GM23338 (cell line): ENCODE data around the gene EXOC6. TPM values are rescaled to one million over a fixed set of nuclear protein-coding genes. Genes with fewer than 3 reads are reported as not detected.

Experiments
- ATAC-seq: fragments of 200-7000 bp; cut with Tn5 transposase; 3 replicates; pipeline ENCODE4 v1.9.1; 2020
- DNase-seq: peaks from one replicate; pipeline ENCODE4 v3.0.0-alpha.2; 2015; ENCODE audit warnings: low spot score
- H2AFZ ChIP-seq: fragments of 200-600 bp; sonication (generic); 2 replicates; pipeline ENCODE4 v1.8.0; 2016; ENCODE audit warnings: antibody characterized with exemption, mild to moderate bottlenecking, moderate library complexity
- H3F3A ChIP-seq: fragments of 200-600 bp; sonication (generic); replicated peaks from 2 replicates; pipeline ENCODE4 v1.8.0; 2017; ENCODE audit warnings: antibody characterized with exemption, mixed run types, low read depth
- H3K27ac ChIP-seq: fragments of 200-600 bp; sonication (generic); 2 replicates; pipeline ENCODE4 v1.6.1; 2016; ENCODE audit warnings: low read depth
- H3K27me3 ChIP-seq: fragments of 200-600 bp; sonication (generic); 2 replicates; pipeline ENCODE4 v1.8.0; 2016; ENCODE audit warnings: mild to moderate bottlenecking, mixed run types, moderate library complexity; ENCODE audit not compliant: insufficient read depth
- H3K36me3 ChIP-seq: fragments of 200-600 bp; sonication (generic); 2 replicates; pipeline ENCODE4 v1.8.0; 2016; ENCODE audit warnings: mild to moderate bottlenecking; ENCODE audit not compliant: insufficient read depth
- H3K4me1 ChIP-seq: fragments of 200-600 bp; sonication (generic); 2 replicates; pipeline ENCODE4 v1.8.0; 2016; ENCODE audit warnings: mild to moderate bottlenecking, moderate library complexity; ENCODE audit not compliant: insufficient read depth
- H3K4me2 ChIP-seq: fragments of 200-600 bp; sonication (generic); 2 replicates; pipeline ENCODE4 v1.7.1; 2017; ENCODE audit warnings: mixed run types
- H3K4me3 ChIP-seq: fragments of 200-600 bp; sonication (generic); 2 replicates; pipeline ENCODE4 v1.6.1; 2016; ENCODE audit warnings: mixed run types
- H3K79me2 ChIP-seq: fragments of 200-600 bp; sonication (generic); replicated peaks from 2 replicates; pipeline ENCODE4 v1.8.0; 2017; ENCODE audit warnings: mild to moderate bottlenecking; ENCODE audit not compliant: insufficient read depth
- H3K9me2 ChIP-seq: fragments of 200-600 bp; sonication (generic); 2 replicates; pipeline ENCODE4 v1.8.0; 2017; ENCODE audit not compliant: insufficient read depth
- H4K20me1 ChIP-seq: fragments of 200-600 bp; sonication (generic); replicated peaks from 2 replicates; pipeline ENCODE4 v1.8.0; 2017; ENCODE audit warnings: mild to moderate bottlenecking; ENCODE audit not compliant: insufficient read depth
- H3K27ac Mint-ChIP-seq: 2 replicates; pipeline ENCODE4 v1.8.0; 2020; ENCODE audit warnings: inconsistent platforms, mild to moderate bottlenecking, moderate library complexity, mixed read lengths
- H3K27me3 Mint-ChIP-seq: 3 replicates; pipeline ENCODE4 v1.8.0; 2022; ENCODE audit warnings: low read depth, mild to moderate bottlenecking, moderate library complexity, mixed read lengths, inconsistent platforms; ENCODE audit not compliant: insufficient read depth, poor library complexity
- H3K36me3 Mint-ChIP-seq: 3 replicates; pipeline ENCODE4 v1.8.0; 2021; ENCODE audit warnings: low read depth, mild to moderate bottlenecking, inconsistent platforms, moderate library complexity, mixed read lengths
- H3K4me1 Mint-ChIP-seq: 3 replicates; pipeline ENCODE4 v1.8.0; 2020; ENCODE audit warnings: mild to moderate bottlenecking, inconsistent platforms, mixed read lengths
- H3K4me3 Mint-ChIP-seq: 3 replicates; pipeline ENCODE4 v1.8.0; 2021; ENCODE audit warnings: moderate library complexity, mild to moderate bottlenecking, inconsistent platforms, mixed read lengths
- H3K9me3 Mint-ChIP-seq: 3 replicates; pipeline ENCODE4 v1.8.0; 2020; ENCODE audit warnings: moderate library complexity, mild to moderate bottlenecking, inconsistent platforms, mixed read lengths
- CREB1 ChIP-seq: fragments of 250-450 bp; sonication (Bioruptor Pico); IDR thresholded peaks from 2 replicates; pipeline ENCODE4 v1.5.0; 2020; ENCODE audit warnings: low read depth, mild to moderate bottlenecking, moderate library complexity
- CTCF ChIP-seq, 2 experiments: fragments of 200-600 bp in 1 of 2; sonication (generic) in 1 of 2; conservative IDR thresholded peaks; 2 replicates each; pipeline versions ENCODE4 v1.5.1 to v1.6.1; 2016 to 2017; ENCODE audit warnings: antibody characterized with exemption in 2 of 2, low read depth in 2 of 2, mild to moderate bottlenecking in 2 of 2, moderate library complexity in 1 of 2
- ETS1 ChIP-seq: IDR thresholded peaks from 2 replicates; pipeline ENCODE4 v1.6.1; 2016; ENCODE audit warnings: antibody characterized with exemption
- EZH2 ChIP-seq: fragments of 200-600 bp; sonication (generic); IDR thresholded peaks from one replicate; pipeline ENCODE4 v1.8.0; 2017; ENCODE audit warnings: antibody characterized with exemption, mild to moderate bottlenecking, low read depth; ENCODE audit not compliant: unreplicated experiment
- EZH2phosphoT487 ChIP-seq: fragments of 200-600 bp; sonication (generic); IDR thresholded peaks from one replicate; pipeline ENCODE4 v1.8.1; 2018; ENCODE audit warnings: antibody characterized with exemption; ENCODE audit not compliant: unreplicated experiment
- JUNB ChIP-seq: IDR thresholded peaks from one replicate; pipeline ENCODE4 v1.6.1; 2016; ENCODE audit warnings: antibody characterized with exemption; ENCODE audit not compliant: unreplicated experiment
- NANOG ChIP-seq: IDR thresholded peaks from 2 replicates; pipeline ENCODE4 v1.6.1; 2016; ENCODE audit warnings: antibody characterized with exemption, borderline replicate concordance
- POLR2AphosphoS5 ChIP-seq: IDR thresholded peaks from 2 replicates; pipeline ENCODE4 v1.6.1; 2016; ENCODE audit warnings: antibody characterized with exemption, low read depth
- REST ChIP-seq: IDR thresholded peaks from one replicate; pipeline ENCODE4 v1.6.1; 2018; ENCODE audit warnings: antibody characterized with exemption; ENCODE audit not compliant: unreplicated experiment
- STAT1 ChIP-seq: IDR thresholded peaks from one replicate; pipeline ENCODE4 v1.6.1; 2016; ENCODE audit warnings: antibody characterized with exemption; ENCODE audit not compliant: unreplicated experiment
- ZNF114 ChIP-seq: fragments of 250-450 bp; sonication (Bioruptor Pico); IDR thresholded peaks from 2 replicates; pipeline ENCODE4 v1.5.0; 2020; ENCODE audit warnings: mild to moderate bottlenecking, moderate library complexity
- ZNF331 ChIP-seq: fragments of 250-450 bp; sonication (Bioruptor Pico); IDR thresholded peaks from 2 replicates; pipeline ENCODE4 v1.5.0; 2020; ENCODE audit warnings: low read depth, mild to moderate bottlenecking, moderate library complexity
- polyA plus RNA-seq: library from polyadenylated mRNA; unstranded; fragments of >200 nt; fragmentation: Nextera tagmentation; extraction: Ambion mirVana; gene quantifications from 2 replicates; pipeline ENCODE4 v1.2.1, GENCODE V29; 2016
- total RNA-seq: library from RNA; depleted of rRNA; stranded (reverse); fragments of >200 nt; shearing (Covaris generic); gene quantifications from 2 replicates; pipeline ENCODE4 v1.2.3, GENCODE V29; 2014

EXOC6 gene
- total and polyA plus RNA-seq, 2 experiments from 2014 or later, result 5.0 to 6.0 TPM

- peak overlapping the region; percentile 51; the same call in 1 of the 2 replicates for H3K27ac Mint-ChIP-seq
- no peaks in the 10 kb centered on the region for H3K9me3 Mint-ChIP-seq
- no peak overlapping the region for H3K4me3 ChIP-seq
- no peaks in the 10 kb centered on the region for H3K9me2 ChIP-seq
- H3K36me3 Mint-ChIP-seq, result no peaks in the 10 kb centered on the region
- H3K36me3 ChIP-seq, result no peaks in the 10 kb centered on the region
- H4K20me1 ChIP-seq, result no peaks in the 10 kb centered on the region
- H3K79me2 ChIP-seq, result no peaks in the 10 kb centered on the region
- H3K27me3 Mint-ChIP-seq, result no peaks in the 10 kb centered on the region
- H2AFZ ChIP-seq, result no peak overlapping the region
- peaks cover 35% of the 10 kb centered on the region for H3K4me1 ChIP-seq
- no peak overlapping the region for H3K4me3 Mint-ChIP-seq
- H3F3A ChIP-seq, result no peaks in the 10 kb centered on the region
- ATAC-seq, result no peak
- no peak for DNase-seq
- TF ChIP-seq NANOG, result no peak
- TF ChIP-seq ETS1, result no peak
- TF ChIP-seq ZNF331 (CRISPR knock-in tag), result no peak
- TF ChIP-seq CTCF (conservative IDR thresholded peaks at IDR 0.05; ENCODE audit: low read depth in 2 of 2), result no peak
- TF ChIP-seq REST, result no peak
- no peak for TF ChIP-seq EZH2
- no peak for TF ChIP-seq EZH2phosphoT487
- H3K27me3 ChIP-seq, result no peaks in the 10 kb centered on the region
- no peak overlapping the region for H3K4me2 ChIP-seq
- H3K4me1 Mint-ChIP-seq, result peaks cover 41% of the 10 kb centered on the region
- H3K27ac ChIP-seq, result no peak overlapping the region
Observed at GRCh38 chr10:92892691-92893054, 44.4 kb downstream of the EXOC6 start.

- Mint-ChIP-seq H3K27ac (peak overlapping the region; percentile 31; the same call in 1 of the 2 replicates), H3K9me3 (no peaks in the 10 kb centered on the region), H3K27me3 (no peaks in the 10 kb centered on the region), H3K4me1 (peaks cover 49% of the 10 kb centered on the region), H3K4me3 (peak overlapping the region; percentile 42), H3K36me3 (no peaks in the 10 kb centered on the region)
- H3K4me3 ChIP-seq, result no peak overlapping the region
- H3K27ac ChIP-seq, result no peak overlapping the region
- no peaks in the 10 kb centered on the region for H3K27me3 ChIP-seq
- no peaks in the 10 kb centered on the region for H3K36me3 ChIP-seq
- H2AFZ ChIP-seq, result no peak overlapping the region
- no peak for ATAC-seq
- peaks cover 37% of the 10 kb centered on the region for H3K4me1 ChIP-seq
- no peak for DNase-seq
- H3K9me2 ChIP-seq, result no peaks in the 10 kb centered on the region
- H3F3A ChIP-seq, result no peaks in the 10 kb centered on the region
- peak overlapping the region; percentile 34 for H3K4me2 ChIP-seq
- no peaks in the 10 kb centered on the region for H4K20me1 ChIP-seq
- H3K79me2 ChIP-seq, result no peaks in the 10 kb centered on the region
- TF ChIP-seq EZH2phosphoT487 (no peak), CREB1 (CRISPR knock-in tag) (no peak), ZNF331 (CRISPR knock-in tag) (no peak), EZH2 (no peak), POLR2AphosphoS5 (no peak), STAT1 (no peak), JUNB (no peak), ZNF114 (CRISPR knock-in tag) (no peak)
Observed at GRCh38 chr10:92894081-92894655, 45.8 kb downstream of the EXOC6 start.
